ENCODE data around the gene CYSRT1. TPM values are rescaled to one million over a fixed set of nuclear protein-coding genes. Genes with fewer than 3 reads are reported as not detected.

The CYSRT1 gene
- total RNA-seq, 8 experiments from 2014 or later: 1.2 to 4.7 (median 1.3) TPM

DNA sequence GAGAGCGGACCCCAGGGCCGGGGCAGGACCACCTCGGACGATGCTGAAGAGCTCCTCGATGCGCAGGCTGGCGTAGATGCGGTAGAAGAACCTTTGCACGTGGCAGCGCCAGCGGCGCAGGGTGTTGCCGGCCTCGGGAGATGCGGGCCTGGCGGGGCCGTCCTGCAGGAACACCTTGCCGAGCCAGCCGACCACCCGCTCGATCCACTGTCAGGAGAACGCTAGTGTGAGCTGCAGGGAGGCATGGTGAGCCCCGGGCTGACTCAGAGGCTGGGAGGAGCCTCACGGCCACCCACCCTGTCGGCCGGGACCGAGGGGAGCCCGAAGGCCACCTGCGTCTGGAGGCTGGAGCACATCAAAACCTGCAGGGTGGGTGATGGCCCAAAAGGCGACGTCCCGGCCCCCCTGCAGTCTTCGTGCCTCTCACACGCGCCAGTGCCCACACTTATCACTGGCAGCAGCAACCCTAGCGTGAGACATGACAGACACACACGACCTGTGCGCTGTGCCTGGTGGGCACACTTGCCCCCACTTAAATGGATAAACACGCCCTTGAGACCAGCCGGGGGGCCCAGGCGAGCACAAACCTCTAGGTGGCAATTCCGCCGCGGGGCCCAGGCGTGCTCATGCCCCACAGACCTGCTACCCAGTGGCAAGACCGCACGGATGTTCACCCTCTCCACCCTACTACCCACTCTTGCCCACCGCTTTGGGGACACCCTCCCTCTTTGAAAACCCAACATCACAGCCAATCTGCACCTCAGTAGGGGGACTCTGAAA, 39.9 kb upstream of the CYSRT1 start:
- in situ Hi-C loops (cut with MboI; ENCODE audit: low pct_unique_long_range_greater_than_20kb in 2 of 9, low sequenced_read_pairs in 9 of 9, unreplicated experiment in 9 of 9): no loop called here
- 80 to 100% (median 90%) methylated on average over 1 to 2 of the region's 48 CpGs; no CpG with 5 or more reads in 7 of the 10 experiments for WGBS, 10 experiments
- Histone ChIP-seq H3K27ac (no peak overlapping the region), H3K4me3 (no peak overlapping the region), H3K4me1 (replicated peaks in 1 of 2) (peaks cover 17 to 18% of the 10 kb centered on the region in 2 donors)
- no peak for ATAC-seq (replicated peaks in 6 of 8)

DNA sequence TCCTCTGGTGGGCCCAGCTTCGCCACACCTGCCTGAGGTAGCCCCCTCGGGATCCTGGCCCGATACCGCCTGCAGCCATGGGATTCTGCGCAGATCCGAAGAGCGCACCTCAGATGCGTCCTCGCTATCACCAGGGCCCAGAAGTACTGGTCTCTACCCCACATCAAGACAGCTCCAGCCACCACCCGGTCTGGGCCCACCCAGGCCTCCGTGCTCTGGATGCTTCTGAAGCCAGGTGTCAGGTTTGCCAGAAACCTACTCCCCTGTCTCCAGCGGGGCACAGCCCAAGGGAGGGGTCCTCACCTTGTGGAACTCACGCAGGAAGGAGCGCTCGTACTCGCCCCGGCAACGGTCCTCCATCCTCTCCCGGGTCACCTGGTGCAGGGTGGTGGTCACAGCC, 39.1 kb upstream of the CYSRT1 start:
- WGBS, 10 experiments: 89 to 100% (median 95%) methylated on average over 2 to 5 of the region's 19 CpGs; no CpG with 5 or more reads in 6 of the 10 experiments
- Histone ChIP-seq H3K27ac (no peak overlapping the region), H3K4me3 (no peak overlapping the region), H3K4me1 (replicated peaks in 1 of 2) (peaks cover 17 to 20% of the 10 kb centered on the region in 2 donors)
- ATAC-seq (replicated peaks in 6 of 8): no peak
- in situ Hi-C loops (cut with MboI; ENCODE audit: low pct_unique_long_range_greater_than_20kb in 2 of 9, low sequenced_read_pairs in 9 of 9, unreplicated experiment in 9 of 9): no loop called here

DNA sequence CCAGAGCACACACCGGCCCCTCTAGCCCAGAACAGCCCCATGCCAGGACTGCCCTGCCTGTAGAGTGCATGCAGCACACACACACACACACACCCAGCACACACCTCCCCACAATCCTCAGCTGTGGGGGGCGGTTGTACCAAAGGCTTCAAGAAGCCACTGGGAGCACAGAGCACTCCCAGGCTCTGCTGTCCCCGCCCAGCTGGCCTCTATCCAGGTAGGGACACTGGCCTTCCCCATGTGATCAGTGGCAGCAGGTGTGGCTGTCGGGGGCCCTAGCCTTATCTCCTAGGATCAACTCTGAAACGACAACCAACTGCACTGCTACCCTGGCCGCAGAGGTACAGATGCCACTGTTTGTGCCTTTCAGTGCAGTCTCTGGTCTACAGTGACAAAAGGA, 38.6 kb upstream of the CYSRT1 start:
- 69 to 100% (median 88%) methylated on average over 1 to 2 of the region's 6 CpGs; no CpG with 5 or more reads in 6 of the 10 experiments for WGBS, 10 experiments
- in situ Hi-C loops (cut with MboI; ENCODE audit: low pct_unique_long_range_greater_than_20kb in 2 of 9, low sequenced_read_pairs in 9 of 9, unreplicated experiment in 9 of 9): no loop called here
- Histone ChIP-seq H3K4me1 (replicated peaks in 1 of 2) (peaks cover 17 to 20% of the 10 kb centered on the region in 2 donors), H3K4me3 (no peak overlapping the region), H3K27ac (no peak overlapping the region)
- no peak for ATAC-seq (replicated peaks in 6 of 8)

- no peak for ATAC-seq (replicated peaks in 6 of 8)
- H3K4me1 ChIP-seq (replicated peaks in 1 of 2): peaks cover 17 to 20% of the 10 kb centered on the region in 2 donors
- H3K4me3 ChIP-seq: peak overlapping the region; percentile 83 to 93 (median 90)
- in situ Hi-C loops (cut with MboI; ENCODE audit: low pct_unique_long_range_greater_than_20kb in 2 of 9, low sequenced_read_pairs in 9 of 9, unreplicated experiment in 9 of 9): no loop called here
- WGBS, 10 experiments: 60 to 100% (median 83%) methylated on average over 1 to 7 of the region's 15 CpGs; no CpG with 5 or more reads in 2 of the 10 experiments
- H3K27ac ChIP-seq: no peak overlapping the region
Observed at GRCh38 chr9:137187386-137187785, 37.6 kb upstream of the CYSRT1 start.

DNA sequence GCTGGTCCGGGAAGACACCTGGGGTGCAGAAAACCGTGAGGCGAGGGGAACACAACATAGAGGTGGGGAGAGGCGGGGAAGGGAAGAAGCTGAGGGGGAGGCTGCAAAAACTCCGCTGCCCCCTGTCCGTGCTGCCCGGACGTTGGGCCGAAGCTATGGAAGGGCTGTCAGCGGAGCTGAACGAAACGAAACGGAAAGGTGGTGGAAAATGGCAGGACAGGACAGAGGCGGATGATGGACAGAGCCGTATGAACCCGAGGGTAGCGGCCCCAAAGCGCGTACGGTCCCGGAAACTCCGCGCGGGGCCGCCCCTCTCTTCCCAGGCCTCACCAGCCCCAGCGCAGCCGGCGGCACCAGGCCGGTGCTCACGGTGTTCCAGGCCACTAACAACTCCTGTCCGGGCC, 36.9 kb upstream of the CYSRT1 start:
- in situ Hi-C loops (cut with MboI; ENCODE audit: low pct_unique_long_range_greater_than_20kb in 2 of 9, low sequenced_read_pairs in 9 of 9, unreplicated experiment in 9 of 9): no loop called here
- H3K4me3 ChIP-seq: peak overlapping the region; percentile 83 to 93 (median 90)
- WGBS, 10 experiments: 0 to 17% (median 0%) methylated on average over 1 to 8 of the region's 31 CpGs; no CpG with 5 or more reads in 6 of the 10 experiments
- ATAC-seq (replicated peaks in 6 of 8): peak in 4 of 8 experiments; percentile 1 to 8 (median 4)
- H3K27ac ChIP-seq: peak overlapping the region; percentile 25 to 96
- peaks cover 17 to 20% of the 10 kb centered on the region in 2 donors for H3K4me1 ChIP-seq (replicated peaks in 1 of 2)

DNA sequence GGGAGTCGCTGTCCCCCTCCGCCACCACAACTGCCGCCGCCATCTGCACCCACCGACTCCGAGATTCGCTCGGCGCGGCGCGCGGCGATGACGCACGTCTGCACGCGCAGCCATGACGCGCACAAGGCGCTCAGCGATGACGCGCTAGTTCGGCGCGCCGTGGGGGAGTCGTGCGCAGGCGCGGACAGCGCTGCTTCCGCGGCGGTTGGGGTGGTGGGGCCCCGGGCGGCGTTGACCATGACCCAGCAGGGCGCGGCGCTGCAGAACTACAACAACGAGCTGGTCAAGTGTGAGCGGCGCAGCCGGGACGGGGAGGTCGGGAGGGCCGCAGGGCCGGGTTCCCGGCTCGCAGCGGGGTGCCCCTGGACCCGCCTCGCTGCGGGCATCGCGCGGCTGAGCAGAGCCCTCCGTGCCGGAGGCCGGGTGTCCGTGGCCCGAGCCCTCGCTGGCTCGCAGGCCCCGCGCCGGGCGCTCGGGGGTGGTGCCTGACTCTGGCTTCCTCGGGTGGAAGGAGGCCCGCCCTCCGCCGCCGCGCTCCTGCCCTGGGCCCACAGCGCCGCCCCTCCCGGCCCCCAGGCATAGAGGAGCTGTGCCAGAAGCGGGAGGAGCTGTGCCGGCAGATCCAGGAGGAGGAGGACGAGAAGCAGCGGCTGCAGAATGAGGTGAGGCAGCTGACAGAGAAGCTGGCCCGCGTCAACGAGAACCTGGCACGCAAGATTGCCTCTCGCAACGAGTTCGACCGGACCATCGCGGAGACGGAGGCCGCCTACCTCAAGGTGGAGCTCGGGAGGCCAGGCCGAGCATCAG, 36.3 kb upstream of the CYSRT1 start, which contains the start of the genes ANAPC2 and SSNA1:
TSS of gene ANAPC2 (minus strand) at position 71 of the 807 bp plus-strand sequence. CDS start at position 43, 28 bp downstream.
TSS of gene SSNA1 (plus strand) at position 187 of the 807 bp plus-strand sequence. CDS start at position 238, 51 bp downstream.
- in situ Hi-C loops (cut with MboI; ENCODE audit: low pct_unique_long_range_greater_than_20kb in 2 of 9, low sequenced_read_pairs in 9 of 9, unreplicated experiment in 9 of 9): no loop called here
- ATAC-seq (replicated peaks in 6 of 8): peak; percentile 85 to 92 (median 90)
- peak within 1 kb of the TSS; percentile 93 to 96 for H3K27ac ChIP-seq
- 0% methylated on average over 11 of the region's 98 CpGs; no CpG with 5 or more reads in 9 of the 10 experiments for WGBS, 10 experiments
- H3K4me3 ChIP-seq: peak within 1 kb of the TSS; percentile 83 to 93 (median 90)
- H3K4me1 ChIP-seq (replicated peaks in 1 of 2): peaks cover 17 to 20% of the 10 kb centered on the region in 2 donors

DNA sequence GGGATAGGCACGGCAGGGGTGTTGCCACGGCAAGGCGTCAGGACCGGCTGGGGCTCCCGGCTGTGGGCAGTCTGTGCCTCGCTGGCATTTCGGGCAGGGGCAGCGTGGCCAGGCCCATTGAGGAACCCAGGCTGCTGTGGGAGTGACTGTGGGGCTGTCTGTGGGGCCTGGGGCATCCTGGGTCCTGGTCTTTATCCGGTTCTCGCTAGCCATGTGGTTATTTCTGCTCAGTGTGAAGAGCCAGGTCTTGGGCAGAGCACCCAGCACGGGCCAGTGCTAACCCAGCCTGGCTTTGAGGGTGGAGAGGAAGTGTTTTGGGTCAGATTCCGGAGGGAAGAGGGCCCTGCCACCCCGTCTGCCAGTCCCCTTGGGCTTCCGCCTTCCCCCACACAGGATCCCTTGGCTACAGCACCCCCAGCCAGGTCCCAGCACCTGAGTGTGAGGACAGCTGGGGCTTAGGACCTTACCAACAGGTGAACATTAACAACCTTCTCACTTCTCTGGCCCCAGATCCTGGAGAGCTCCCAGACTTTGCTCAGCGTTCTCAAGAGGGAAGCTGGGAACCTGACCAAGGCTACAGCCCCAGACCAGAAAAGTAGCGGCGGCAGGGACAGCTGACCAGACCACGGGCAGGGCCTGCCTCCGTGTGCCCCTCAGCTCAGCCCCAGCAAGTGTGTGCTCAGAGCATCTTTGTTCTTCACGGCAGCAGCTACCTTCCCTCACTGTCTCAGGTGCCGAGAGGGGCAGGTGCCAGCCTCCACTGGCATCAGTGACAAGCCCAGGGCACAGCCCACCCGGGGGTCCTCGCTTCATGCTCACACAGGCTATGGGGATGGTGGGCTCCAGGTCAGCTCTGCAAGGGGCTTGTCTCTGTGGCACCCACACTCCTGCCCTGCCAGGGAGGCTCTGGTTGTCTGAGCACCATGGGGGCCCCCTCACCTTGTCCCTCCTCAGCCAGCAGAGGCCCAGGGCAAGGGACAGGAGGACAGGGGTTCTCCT, 35.4 kb upstream of the CYSRT1 start:
- ATAC-seq (replicated peaks in 6 of 8): peak in 2 of 8 experiments; percentile 1 to 4
- in situ Hi-C loops (cut with MboI; ENCODE audit: low pct_unique_long_range_greater_than_20kb in 2 of 9, low sequenced_read_pairs in 9 of 9, unreplicated experiment in 9 of 9): no loop called here
- WGBS, 10 experiments: 53 to 82% (median 70%) methylated on average over 2 to 7 of the region's 23 CpGs; no CpG with 5 or more reads in 5 of the 10 experiments
- Histone ChIP-seq H3K4me3 (peak overlapping the region; percentile 83 to 93 (median 90)), H3K27ac (peak overlapping the region; percentile 93 to 96), H3K4me1 (replicated peaks in 1 of 2) (peaks cover 17 to 20% of the 10 kb centered on the region in 2 donors)

DNA sequence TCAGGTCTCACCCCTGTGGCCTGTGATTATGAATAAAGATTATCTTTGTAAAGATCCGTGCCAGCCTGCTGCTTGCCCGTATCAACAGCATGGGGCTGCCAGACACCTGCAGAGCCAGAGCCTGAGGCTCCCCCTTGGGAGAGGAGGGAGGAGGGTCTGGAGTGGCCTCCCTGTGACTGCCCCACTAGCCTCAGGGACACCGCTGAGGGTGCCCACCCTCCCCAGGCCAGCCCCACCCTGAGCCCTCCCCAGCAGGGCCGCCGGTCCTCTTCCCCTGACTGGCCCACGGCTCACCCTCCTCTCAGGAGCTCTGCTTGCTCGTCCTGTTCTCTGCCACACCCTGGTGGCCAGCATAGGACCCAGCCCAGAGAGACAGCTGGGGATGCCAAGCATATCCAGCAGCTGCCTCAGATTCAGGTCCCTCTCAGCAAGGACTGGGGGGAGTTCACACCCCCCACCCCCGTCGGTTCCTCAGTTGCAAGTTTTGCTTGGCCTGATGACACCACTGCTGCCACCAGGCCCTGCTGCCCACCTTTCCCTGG, 34.6 kb upstream of the CYSRT1 start:
- no peak overlapping the region for H3K4me3 ChIP-seq
- H3K4me1 ChIP-seq (replicated peaks in 1 of 2): peaks cover 17 to 20% of the 10 kb centered on the region in 2 donors
- WGBS, 10 experiments: 40 to 89% methylated on average over 1 to 3 of the region's 9 CpGs; no CpG with 5 or more reads in 8 of the 10 experiments
- no peak for ATAC-seq (replicated peaks in 6 of 8)
- H3K27ac ChIP-seq: no peak overlapping the region
- in situ Hi-C loops (cut with MboI; ENCODE audit: low pct_unique_long_range_greater_than_20kb in 2 of 9, low sequenced_read_pairs in 9 of 9, unreplicated experiment in 9 of 9): no loop called here

GRCh38 chr9:137191245-137191644, 33.7 kb upstream of the CYSRT1 start:
- in situ Hi-C loops (cut with MboI; ENCODE audit: low pct_unique_long_range_greater_than_20kb in 2 of 9, low sequenced_read_pairs in 9 of 9, unreplicated experiment in 9 of 9): no loop called here
- H3K4me1 ChIP-seq (replicated peaks in 1 of 2): peaks cover 17 to 20% of the 10 kb centered on the region in 2 donors
- no peak overlapping the region for H3K4me3 ChIP-seq
- H3K27ac ChIP-seq: no peak overlapping the region
- 83 to 100% methylated on average over 1 of the region's 3 CpGs; no CpG with 5 or more reads in 8 of the 10 experiments for WGBS, 10 experiments
- ATAC-seq (replicated peaks in 6 of 8): no peak

DNA sequence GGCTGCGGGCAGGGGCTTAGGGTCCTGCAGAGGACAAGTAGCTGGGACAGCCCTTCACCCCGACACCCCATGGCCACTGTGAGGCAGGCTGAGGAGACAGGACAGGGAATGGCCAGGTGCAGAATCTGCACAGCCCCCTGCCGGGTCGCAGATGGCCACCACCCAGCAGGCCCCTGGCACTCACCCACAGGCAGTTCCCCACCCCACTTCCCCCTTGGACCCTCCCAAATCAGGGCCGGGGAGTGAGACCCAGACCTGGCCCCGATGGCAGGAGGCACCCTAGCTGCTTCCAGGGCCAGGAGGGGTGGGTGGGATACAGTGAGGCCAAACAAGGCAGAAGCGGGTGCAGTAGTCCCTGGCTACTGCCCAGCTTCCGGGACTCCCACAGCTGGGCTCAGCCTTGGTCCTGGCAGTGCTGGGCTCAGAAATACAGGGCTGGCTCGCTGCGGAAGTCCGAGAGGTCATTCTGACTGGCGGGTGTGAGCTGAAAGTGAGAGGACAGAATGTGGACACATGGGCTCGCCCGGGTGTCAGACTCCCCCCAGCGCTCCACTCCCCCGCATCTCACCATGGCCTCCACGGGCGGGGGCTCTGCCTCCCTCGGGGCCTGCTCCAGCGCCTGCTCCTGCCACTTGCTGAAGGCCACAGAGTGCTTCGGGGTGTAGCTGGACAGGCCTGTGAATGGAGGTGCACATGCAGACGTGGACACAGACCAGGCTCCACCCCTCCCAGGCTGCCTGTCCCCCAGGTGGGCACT, 33.1 kb upstream of the CYSRT1 start:
- in situ Hi-C loops (cut with MboI; ENCODE audit: low pct_unique_long_range_greater_than_20kb in 2 of 9, low sequenced_read_pairs in 9 of 9, unreplicated experiment in 9 of 9): no loop called here
- Histone ChIP-seq H3K4me3 (no peak overlapping the region), H3K4me1 (replicated peaks in 1 of 2) (peaks cover 15 to 17% of the 10 kb centered on the region in 2 donors), H3K27ac (no peak overlapping the region)
- 86 to 100% (median 100%) methylated on average over 1 to 2 of the region's 22 CpGs; no CpG with 5 or more reads in 6 of the 10 experiments for WGBS, 10 experiments
- no peak for ATAC-seq (replicated peaks in 6 of 8)

DNA sequence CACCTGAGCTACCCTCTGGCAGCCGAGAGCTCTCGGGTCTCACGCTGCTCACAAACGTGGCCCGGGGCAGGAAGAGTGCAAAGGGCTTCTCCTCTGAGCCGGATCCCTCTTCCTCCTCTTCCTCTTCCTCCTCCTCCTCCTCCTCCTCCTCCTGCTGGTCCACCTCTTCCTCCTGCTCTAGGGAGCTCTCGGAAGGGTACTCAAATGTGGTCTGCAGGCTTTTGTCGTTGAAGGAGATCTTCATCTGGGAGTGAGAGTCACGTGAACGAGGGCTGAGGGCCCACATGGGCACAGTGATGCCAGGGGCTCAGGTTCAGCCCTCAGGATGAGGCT, 32.6 kb upstream of the CYSRT1 start:
- H3K27ac ChIP-seq: no peak overlapping the region
- 100% methylated on average over 1 of the region's 10 CpGs; no CpG with 5 or more reads in 7 of the 10 experiments for WGBS, 10 experiments
- H3K4me3 ChIP-seq: no peak overlapping the region
- in situ Hi-C loops (cut with MboI; ENCODE audit: low pct_unique_long_range_greater_than_20kb in 2 of 9, low sequenced_read_pairs in 9 of 9, unreplicated experiment in 9 of 9): no loop called here
- ATAC-seq (replicated peaks in 6 of 8): no peak
- H3K4me1 ChIP-seq (replicated peaks in 1 of 2): peaks cover 10 to 12% of the 10 kb centered on the region in 2 donors

Data from motor neuron (in vitro differentiated cells).